GM19328 (cell line): ENCODE results near the gene GSE1.

Experiments used
- ATAC-seq: cut with Tn5 transposase; IDR thresholded peaks from one replicate; pipeline ENCODE4 v1.9.1; 2021; ENCODE audit warnings: mild to moderate bottlenecking, moderate library complexity; ENCODE audit not compliant: unreplicated experiment

The GSE1 gene

DNA sequence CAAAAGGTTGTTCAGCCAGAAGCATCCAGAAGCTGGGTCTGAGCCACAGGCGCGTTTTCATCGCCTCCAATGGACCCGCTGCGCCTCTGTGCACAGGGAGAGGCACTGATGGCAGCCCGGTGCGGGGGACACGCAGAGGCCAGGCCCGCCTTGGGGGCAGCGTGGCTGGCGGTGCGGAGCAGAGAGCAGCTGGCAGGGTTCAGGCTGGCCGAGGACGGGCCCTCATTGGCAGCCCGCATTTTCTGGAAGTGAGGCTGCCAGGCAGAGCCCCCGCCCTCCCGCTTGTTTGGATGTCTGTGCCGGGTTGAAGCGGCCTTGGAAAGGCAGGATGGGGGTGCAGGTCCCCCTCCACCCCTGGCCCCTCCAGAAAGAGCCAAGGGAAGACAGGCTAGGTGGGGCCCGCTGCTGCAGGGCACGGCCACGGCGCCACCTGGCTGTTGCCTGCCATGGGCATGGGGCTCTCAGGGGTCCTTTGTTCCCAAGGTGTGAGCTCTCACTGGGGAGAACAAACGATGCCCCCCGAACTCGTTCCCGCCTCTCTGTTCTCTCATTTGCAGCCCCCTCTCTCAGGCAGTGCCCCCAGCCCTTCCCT, 18.8 kb downstream of the GSE1 start:
- no peak for ATAC-seq

- no peak for ATAC-seq
Measured at GRCh38 chr16:85632709-85633437, 19.8 kb downstream of the GSE1 start.

- no peak for ATAC-seq
Measured at GRCh38 chr16:85633438-85633743, 20.3 kb downstream of the GSE1 start.

GRCh38 chr16:85633888-85634287, 20.8 kb downstream of the GSE1 start:
- ATAC-seq, result no peak

- no peak for ATAC-seq
Measured at GRCh38 chr16:85634747-85635544, 21.8 kb downstream of the GSE1 start.

DNA sequence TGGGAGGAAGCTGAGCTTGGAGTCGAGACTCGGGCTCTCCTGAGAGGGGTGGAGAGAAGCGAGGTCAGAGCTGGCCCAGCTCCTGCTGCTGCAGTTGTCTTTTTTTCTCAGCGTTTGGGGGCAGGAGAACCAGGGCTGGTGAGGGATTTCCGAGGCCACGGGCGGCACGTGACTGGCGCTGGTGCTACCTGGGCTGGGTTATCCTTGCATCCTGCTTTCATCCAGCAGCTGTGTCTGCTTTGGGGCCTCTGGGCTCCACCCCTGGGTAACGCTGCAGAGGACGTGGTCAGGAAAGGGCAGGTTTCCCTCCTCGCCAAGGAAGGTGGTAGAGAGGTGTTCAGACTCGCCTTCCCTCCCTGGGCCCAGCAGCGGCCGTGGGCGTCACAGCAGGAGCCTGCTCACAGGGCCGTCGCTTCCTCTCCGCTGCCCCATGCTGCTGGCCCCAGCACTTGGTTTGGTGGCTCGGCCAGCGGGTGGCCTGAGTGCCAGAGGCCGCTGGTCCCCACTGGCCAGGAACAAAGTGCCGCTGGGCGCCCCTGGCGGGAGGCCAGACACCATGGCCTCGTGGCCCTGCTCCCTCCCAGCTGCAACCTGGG, 22.5 kb downstream of the GSE1 start:
- no peak for ATAC-seq

- no peak for ATAC-seq
Measured at GRCh38 chr16:85636234-85636812, 23.2 kb downstream of the GSE1 start.

- ATAC-seq, result no peak
Measured at GRCh38 chr16:85637061-85637807, 24.1 kb downstream of the GSE1 start.

DNA sequence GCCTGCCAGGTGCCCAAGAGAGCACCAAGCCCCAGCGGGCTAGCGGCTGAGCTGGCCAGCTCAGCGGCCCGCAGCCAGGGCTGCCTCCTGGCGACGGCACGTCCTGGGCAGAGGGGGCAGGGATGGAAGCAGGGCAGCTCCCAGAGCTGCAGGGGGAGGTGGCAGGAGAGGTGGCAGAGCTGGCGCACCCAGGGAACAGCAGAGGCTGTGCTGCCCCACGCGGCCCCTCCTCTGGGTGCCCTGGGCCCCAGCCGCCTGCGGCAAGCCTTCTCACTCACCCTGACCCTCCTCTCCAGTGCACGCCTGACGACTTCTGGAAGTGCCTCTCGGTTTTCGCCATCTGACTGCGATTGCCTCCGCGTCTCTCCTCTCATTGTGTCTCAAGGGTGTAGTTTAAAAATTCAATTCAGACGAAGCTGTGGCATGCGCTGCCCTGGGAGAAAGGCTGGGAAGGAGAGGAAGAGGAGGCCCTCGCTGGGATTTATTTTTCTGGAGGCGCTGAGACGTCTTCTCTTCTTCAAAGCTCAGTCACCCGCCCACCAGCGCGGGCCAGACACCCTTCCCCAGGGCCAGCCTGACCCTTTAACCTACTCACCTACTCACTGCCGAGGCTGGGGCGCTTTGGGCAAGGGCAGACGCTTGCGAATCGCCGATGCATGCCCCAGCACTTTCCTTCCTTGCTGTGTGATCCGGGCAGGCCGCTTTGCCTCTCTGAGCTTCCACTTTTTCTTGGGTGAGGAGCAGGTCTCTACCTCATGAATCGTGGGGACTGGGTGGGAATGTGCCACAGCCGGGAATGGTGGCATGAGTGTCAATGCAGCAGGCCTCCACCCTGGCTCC, 24.9 kb downstream of the GSE1 start:
- no peak for ATAC-seq

- no peak for ATAC-seq
Measured at GRCh38 chr16:85638695-85639409, 25.7 kb downstream of the GSE1 start.

DNA sequence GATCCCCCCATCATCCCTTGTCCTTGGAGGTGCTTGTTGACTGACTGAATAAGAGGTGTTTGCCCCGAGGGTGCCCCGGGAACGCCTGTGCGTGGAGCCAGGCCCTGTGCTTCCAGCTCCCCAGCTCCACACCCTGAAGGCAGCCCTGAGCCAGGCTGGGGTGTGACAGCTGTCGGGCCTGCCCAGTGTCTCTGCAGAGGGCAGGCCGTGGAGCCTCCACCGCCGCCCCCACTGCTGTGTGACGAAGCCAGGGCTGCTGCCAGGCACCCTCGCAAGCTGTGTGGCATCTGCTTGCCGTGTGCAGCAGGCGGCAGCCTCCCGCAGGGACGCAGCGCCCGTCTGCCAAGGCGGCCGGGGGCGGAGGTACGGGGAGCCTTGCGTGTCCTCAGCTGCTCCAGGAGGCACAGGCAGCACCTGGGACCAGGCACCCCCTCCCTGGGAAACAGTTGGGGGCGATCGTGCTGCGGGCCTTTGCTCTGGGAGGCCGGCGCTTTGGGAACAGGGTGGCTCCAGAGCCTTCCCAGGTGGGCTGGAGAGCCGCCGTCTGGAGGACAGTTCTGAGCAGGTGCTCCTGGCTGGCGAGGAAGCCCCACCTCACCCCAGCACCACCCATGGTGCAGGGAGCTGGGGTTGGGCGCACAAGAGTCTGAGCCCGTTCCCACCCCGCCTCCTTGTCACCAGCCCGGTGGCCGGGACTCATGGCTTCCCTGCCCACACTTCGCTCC, 26.6 kb downstream of the GSE1 start:
- no peak for ATAC-seq

- ATAC-seq, result no peak
Measured at GRCh38 chr16:85640254-85640558, 27.1 kb downstream of the GSE1 start.

GRCh38 chr16:85640585-85640984, 27.5 kb downstream of the GSE1 start:
- ATAC-seq, result no peak

DNA sequence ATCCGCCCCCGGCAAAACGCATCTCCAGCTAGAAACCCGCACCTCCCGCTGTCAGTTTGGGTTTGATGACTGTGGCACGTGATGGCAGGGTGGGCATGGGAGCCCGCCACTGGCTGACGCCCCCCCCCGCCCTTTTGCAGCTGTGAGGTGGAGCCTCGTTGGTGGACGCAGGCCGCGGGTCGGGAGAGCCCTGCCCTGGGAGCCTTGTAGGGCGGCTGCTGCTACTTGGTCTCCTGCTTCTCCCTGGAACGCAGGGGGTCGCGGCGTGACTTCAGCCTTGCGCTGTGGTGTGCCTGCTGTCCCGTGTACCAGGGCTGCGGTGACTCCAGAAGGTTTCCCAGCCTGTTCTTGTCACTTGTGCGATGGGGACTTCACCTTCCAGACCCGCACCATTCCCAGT, 28.2 kb downstream of the GSE1 start:
- ATAC-seq, result no peak

DNA sequence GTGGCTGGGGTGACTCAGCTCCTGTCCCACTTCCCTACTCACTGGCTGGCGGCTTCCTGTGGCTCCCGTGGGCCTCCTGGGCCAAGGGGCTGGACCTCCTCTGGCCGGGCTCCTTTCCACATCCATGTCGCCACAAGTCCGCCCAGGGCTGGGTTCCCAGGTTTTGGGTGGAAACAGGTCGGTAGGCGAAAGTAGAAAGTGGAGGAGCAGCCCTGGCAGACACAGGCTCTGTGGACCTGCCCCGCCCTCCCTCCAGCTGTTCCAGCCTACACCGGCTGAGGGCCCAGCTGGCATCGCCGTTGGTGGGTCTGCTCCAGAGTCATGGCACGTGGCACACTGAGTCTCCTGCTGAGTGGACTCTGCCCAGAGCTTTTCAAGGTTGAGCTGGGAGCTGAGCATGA, 28.7 kb downstream of the GSE1 start:
- ATAC-seq, result no peak

DNA sequence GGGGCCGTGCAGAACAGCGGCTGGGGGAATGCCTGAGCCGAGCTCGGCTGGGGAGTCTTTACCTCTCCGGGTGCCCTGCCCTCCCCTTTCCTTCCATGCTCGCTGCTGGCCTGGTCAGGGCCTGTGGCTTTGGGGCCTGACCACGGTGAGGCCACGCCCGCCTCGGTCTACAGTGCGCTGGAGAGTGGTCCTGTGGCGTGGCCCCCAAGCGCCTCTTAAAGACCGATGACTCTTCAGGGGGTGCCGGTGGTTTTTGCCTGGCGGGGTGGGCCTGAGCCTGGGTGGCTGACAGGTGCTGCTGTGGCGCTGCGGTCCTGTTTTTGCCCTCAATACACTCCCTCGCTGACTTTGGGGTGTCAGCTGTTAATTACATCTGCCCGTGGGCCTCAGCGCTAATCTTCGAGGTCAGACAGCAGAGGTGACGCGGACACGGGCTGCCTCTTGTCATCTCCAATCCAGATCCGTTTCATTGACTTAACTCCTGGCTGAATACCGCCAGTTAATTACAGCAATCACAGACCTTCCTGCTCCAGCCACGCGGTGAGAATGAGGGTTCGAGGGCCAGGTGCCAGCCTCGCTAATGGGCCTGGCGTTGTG, 29.7 kb downstream of the GSE1 start:
- no peak for ATAC-seq

GRCh38 chr16:85643631-85644030, 30.5 kb downstream of the GSE1 start:
- ATAC-seq, result no peak

DNA sequence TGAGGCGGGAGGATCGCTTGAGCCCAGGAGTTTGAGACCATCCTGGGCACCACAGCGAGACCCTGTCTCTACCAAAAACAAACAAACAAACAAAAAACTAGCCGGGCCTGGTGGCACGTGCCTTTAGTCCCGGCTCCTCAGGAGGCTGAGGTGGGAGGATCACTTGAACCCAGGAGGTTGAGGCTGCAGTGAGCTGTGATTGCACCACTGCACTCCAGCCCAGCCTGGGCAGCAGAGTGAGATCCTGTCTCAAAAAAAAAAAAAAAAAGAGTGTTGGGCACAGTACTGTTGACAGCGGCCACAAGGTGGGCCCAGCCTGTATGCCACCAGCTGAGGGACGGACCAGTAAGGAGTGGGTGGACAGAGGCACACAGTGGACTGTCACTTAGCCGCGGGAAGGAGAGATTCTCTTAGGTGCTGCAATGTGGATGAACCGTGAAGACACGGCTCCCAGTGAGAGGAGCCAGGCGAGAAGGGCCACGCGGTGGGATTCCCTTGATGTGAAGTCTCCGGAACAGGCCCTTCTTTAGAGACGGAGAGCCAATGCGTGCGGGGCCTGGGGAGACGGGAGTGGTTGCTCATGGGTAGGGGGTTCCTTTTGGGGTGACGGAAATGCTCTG, 31.1 kb downstream of the GSE1 start:
- ATAC-seq, result no peak
